GM21619 (cell line): Measurements from ENCODE around the gene RNASEL.

Experiments used
- ATAC-seq: cut with Tn5 transposase; IDR thresholded peaks from one replicate; pipeline ENCODE4 v1.9.1; 2021; ENCODE audit not compliant: unreplicated experiment

Gene RNASEL

DNA sequence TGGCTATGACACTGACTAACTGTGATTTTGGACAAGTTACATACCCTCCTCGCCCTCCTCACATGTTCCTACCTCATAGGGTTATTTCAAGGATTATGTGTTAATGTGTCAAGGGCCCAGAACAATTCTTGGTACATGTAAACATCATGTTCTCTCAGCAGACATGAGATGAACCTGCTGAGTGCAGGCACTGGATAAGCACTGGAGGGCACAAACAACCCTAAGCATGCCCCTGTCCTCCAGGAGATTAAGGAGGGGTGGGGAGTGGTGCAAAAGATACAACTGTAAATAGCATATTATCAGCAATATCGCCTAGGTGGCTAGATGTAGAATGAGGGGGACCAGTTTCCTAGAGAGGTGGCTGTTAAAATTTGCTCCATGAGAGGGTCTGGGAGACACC lies 32.9 kb upstream of the RNASEL start:
- no peak for ATAC-seq

DNA sequence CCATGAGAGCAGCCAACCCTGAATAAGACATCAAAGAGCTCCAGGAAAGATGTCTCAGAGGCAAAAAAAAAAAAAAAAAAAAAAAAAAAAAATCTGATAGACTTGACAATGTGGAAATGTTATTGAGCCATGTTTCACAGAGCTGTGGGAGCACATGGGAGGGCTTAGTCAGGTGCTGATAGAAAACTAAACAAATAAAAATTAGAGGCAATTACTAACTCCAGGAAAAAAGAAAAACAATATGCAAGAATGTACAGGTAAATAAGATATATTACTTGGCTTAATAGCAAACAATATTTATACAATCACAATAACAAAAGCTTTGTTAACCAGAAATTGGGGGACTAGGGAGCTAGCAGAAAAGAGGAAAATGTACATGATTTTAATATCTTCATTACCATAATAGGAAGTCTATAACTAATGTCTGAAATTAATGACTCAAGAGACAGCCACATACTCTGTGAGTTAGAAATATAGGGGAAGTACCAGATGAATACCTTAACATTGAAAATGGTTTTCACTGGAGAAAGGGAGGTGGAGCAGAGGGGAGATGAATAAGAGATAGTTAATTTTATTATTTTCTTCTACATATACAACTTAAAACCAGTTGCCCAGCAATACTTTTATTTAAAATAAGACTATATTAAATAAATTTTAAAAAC lies 32.0 kb upstream of the RNASEL start:
- ATAC-seq, result no peak

DNA sequence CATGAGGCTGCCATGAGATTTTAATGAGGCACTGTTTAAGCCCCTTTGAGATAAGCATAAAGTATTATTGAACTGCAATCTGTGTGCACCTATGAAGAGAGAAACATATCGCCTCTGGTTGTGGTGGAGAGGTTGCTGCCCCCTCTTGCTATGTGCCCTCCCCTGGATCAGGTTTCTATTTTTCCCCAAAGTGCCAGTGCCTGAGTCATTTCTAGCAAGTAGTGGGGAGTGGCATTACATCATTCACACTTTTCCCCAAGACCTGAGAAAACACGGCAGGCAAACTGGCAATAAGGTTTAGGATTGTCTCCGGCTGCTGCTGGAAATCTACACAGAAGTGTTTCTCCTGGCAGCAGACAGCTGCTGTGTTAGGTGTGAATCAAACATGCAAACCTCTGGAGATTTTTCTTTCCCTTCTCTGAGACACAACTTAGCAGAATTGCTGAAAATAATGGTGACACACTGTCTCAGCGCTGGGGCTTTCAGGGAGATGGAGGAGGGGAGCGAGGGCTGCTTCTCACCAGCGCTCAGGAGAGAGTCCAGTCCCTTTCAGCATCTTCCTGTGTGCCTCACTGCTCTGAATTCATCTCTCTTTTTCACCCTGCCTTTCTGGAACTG lies 28.8 kb upstream of the RNASEL start:
- ATAC-seq, result no peak

DNA sequence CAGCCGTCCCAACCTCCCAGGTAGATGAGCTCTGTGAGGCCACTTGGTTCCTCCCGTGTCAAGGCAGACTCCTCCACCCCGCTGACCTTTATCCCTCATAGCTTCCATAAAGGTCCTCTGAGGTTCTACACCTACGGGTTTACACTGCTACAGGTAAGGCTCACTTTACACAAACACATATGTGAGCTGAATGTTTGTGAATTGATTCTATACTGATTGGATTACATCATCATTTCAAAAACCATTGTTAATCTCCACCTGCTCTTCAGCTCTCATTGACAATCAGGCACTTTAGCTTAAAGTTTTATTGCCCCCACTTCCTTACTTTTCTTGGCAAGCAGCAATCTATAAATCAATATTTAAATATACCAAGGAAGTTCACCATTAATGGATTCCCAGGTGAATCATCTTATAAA lies 28.0 kb upstream of the RNASEL start:
- no peak for ATAC-seq

DNA sequence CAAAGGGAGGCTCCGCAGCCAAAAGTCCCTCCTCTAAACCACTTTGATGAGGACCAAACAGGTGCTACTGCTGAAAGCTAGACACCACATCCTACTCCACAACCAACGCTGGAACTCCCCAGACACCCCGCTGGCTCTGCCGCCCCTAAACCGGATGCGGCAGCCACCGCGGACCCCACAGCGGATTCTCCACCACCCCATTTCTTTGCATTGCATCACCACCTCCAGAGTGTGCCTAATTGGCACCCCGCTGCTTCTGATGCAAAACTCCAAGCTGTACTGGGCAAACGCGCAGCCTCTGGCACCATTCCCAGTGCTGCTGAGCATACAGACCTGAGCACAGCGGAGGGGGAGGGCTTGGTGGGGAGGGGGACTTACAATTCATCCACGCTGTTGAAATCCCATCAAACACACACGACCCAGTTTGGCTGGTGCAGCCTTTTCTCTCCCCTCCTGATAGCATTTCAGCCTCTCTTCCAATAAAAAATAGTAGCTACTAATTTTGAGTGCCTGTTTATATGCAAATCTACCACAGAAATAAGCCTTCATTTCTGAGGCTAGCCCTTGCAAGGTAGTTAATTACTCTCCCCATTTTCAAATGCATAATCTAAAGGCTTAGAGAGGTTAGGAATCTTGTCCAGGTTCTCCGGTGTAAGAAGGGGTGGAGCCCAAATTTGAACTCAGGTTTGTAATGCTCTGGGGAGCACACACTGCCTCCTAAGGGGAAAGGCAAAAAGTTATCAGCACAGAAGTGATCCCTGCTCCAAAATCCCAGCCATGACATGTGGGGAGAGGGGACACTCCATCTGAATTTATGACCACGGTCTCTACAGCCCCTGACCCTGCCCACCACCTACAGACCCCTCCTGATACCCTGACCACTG lies 27.3 kb upstream of the RNASEL start:
- peak; percentile 74 for ATAC-seq

DNA sequence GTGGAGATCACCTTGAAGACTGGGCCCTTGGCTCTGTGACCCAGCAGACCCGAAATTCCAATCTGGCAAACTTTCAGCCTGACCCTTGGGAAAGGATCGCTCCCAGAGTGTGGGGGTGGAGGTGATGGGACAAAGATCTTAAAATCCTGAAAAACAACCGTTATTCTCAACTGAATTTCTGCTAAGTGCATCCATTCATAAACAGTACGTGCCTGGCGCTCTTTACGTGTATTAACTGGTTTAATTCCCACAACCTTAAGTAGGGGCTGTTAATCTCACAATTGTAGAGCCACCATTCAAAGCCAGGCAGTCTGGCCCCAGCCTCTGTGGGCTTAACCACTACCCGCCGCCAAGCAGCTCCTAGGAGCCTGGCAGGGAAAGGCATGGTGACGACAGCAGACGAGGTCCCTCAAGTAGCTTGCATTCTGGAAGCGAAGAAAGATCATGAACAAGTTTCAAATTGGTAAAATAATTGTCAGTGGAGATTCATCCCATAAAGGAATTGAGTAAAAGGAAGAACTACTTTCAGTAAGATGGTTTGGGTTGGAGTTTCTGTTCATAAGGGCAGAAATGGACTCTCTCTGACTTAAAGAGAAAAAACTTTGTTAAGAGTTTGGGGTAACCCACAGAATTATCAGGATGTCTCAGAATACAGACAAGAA lies 26.5 kb upstream of the RNASEL start:
- peak; percentile 21 for ATAC-seq

DNA sequence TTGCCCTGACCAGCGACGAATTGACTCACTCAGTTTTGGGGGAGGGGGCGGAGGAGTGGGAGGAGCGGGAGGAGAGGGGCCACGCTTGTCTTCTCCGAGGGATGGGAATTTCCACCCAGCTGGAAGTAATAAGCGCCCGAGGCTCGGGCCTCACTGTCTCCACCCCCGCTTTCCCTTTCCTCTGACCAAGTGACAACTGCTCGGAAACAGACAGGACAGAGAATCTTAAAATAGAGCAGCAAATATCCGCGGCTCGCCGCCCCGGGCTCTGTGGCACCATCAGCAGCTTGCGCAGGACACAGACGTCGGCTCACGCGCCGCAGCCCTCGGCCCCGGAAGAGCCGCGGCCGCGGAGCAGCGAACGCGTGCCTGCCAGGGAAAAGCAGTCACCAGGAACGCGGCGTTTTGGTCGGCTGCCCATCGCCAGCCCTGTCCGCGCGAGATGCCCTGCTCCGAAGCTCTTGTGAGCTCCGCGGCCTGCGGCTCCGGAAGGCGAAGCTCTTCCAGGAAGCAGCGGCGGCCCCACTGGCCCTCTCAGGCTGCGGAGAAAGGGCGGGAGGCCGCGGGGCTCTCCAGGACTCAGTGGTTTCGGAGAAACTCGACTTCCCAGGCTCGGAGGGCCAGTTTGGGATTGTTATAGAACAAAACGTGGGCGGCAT lies 25.9 kb upstream of the RNASEL start:
- peak; percentile 37 for ATAC-seq

DNA sequence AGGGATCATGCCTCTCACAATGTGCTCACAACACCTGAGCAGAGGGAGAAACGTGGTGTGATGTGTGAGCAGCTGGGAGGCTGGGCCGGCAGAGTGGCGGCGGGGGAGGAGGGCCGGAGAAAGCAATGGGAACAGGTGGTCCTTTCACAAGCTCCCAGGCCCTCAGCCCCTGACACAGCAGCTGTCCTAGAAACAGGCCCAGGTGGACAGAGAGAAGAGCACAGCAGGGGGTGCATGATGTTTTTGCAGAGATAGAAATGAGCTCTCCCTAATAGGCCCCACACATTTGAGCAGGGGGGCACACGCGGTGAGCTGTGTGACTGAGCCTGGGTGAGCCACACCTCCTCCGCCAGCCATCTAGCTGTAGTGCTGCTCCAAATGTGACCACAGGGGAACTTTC lies 22.7 kb upstream of the RNASEL start:
- ATAC-seq, result no peak

DNA sequence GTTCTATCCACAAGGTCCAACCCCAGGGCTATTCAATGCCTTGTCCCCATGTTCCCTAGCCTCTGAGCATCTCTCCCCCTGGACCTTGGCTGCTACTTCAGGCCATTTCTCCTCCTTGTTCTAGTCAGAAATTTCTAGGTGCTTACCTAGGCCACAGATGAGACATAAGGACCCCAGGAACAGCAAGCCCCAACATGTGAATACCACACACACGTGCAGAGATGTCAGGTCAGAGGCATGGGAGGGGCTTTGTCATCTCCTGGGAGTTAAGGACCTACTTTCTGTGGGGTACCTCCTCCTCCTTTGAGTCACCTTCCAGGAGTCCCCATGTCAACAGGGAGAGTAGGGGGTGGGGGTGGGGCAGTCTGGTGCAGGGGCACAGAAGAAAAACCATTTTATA lies 22.3 kb upstream of the RNASEL start:
- no peak for ATAC-seq

DNA sequence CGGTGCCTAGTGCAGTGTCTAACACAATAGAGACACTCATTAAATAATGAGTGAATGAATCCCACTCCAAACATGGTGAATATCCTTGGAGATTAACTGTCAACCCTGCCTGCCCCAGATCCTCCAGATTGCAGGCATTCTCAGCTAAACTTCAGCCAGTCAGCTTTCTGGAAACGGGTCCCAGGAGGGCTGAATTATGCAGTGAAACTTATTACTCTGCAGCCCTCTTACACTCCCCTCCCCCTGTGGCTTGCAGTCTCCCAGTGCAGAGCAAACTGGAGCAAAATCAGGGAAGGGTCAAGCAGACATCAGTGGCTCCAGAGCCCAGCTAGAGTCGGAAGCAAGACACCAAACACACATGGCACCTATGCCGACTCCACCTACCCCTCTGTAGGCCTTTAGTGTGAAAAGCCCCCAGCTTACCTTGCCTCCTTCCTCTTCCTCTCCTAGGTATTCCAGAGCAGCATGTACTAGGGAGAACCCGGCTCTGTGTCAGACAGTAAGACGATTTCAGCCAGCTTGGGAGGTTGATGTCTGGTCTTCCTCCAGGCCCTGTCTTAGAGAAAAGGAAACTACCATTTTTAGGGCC lies 21.6 kb upstream of the RNASEL start:
- ATAC-seq, result no peak

DNA sequence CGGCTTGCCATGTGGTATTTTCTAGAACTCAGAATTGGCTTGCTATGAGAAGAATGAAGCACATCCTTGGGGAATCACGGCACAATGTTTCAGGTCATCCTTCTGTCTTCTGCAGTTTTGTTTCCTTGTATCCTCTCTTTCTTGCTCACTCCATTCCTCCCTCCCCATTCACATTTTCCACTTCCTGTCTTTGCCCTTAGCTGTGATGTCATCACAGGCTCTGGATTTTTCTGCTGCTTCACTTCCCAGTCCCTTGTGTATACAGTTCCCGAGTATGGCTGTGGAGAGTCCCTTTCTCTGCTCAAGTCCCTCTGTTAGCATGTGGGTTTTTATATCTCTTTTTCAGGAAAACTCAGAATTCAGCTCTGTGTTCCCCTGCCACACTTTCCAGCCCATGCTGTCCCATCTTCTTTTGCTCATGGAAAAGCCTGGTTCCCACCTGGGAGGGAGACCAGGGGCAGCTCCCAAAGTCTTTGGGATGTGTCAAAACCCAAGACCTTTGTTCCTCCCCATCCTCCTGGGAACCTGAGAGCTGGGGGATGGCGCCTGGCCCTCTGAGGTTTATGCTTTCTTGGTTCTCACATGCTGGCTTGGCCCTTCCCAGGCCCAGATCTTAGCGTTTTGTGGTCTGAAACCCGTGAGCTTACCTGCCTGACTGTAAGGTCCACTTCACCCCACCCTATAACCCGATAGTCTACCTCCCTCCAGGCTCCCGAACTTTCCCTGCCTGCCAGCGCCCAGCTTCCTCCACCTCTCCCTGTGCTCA lies 20.0 kb upstream of the RNASEL start:
- ATAC-seq, result no peak

DNA sequence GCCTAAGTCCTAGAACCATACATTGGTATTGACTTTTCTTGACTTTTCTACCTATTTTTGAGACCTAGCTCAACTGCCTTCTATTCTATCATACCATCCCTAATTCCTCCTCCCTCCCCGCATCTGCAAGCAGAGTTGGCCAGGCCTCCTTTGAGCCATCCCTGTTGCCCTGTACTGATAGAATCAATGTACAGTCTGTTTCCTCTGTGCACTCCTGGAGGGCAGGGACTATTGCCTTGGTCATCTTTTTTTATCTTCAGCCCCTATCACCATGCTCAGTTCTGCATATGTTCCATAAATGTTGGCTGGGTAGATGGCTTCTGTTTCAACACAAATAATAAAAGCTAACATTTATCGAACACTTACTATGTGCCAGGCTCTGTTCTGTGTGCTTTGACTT lies 19.2 kb upstream of the RNASEL start:
- ATAC-seq, result no peak

DNA sequence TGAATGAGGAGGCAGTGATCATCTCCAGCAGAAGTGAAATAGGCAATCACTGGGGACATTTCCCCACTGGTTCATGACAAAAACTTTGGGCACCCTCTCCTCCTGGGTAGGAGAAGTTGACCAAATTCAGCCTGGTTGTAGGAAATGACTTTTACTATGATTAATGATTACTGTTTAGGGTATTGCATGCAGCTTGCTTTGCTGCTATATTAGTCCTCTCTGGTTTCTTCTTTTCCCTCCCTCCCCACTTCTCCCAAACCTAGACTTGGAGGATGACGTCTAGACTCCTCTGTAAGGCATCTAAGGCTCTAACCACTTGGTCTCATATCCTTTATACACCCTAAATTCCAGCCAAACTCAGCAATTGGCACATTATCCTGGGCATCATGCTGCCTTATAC lies 18.5 kb upstream of the RNASEL start:
- ATAC-seq, result no peak

DNA sequence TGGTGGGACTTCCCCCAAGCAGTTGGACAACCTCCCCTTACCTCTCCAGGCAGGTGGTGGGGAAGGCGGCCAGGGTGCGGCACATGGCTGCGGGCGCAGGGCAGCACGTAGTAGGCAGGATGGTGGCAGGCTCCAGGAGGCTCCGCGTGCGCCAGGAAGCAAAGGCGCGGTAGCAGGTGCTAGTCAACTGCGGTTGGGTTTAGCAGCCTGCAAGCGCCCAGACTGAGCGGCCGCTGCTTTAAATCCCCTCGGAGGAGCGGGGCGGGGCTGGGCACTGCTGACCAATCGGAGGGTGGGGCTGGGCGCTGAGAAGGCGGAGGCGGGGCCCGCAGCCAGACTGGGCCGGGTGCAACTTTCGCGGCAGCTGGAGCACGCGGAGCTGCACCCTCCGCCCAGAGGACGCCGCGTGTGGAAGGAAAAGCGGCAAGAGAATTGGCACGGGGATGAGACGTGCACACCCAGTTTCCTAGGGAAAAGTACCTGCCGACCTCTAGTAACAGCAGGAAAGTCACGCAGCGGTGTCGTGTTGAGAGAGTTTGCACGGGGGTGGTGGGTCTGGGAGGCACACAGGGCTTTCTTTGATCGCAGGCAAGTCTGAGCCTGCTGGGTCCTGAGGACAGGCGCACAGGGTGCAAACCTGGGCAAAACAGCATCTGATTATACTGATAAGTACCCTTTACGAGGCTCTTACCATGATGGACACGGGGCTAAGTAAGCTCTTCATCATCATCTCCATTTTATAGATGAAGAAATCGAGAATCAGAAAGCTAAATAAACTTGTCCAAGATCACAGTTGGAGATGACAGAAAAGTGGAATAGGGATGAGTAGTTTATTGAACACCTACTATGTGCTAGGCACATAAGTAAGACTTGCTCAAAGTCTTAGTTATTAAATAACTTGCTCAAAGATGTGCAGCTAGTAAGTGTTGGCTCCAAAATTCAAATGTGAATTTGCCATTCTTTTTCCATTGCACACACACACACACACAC lies 15.4 kb upstream of the RNASEL start, which contains the start of gene RGS16:
TSS of gene RGS16 (minus strand) at position 215 of the 990 bp plus-strand sequence. CDS start at position 85, 130 bp downstream.
- peak; percentile 81 for ATAC-seq

DNA sequence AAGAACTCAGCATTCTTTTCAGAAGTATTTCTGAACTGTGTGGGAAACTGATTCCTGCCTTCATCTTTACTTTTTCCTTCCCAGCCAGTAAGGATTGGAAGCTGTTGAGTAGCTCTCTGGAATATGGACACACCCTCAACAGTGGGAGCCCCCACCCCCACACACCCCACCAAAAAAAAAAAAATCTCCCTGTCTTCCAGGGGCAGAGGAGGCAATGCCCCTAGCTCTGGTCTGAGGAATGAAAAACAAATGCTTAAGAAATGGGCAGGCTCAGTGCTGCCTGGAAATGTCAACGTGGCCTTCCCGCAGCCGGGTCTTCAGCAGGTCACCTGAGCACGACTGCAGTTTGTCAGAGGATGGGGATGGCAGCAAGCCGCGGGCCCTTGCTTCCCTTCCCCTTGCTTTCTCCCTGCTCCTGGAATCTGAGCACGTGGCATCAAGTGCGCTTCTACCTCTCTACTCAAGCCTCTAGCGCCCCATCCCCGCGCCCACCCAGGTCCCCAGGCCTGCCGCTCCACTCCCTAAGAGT lies 14.7 kb upstream of the RNASEL start:
- ATAC-seq, result peak; percentile 4

DNA sequence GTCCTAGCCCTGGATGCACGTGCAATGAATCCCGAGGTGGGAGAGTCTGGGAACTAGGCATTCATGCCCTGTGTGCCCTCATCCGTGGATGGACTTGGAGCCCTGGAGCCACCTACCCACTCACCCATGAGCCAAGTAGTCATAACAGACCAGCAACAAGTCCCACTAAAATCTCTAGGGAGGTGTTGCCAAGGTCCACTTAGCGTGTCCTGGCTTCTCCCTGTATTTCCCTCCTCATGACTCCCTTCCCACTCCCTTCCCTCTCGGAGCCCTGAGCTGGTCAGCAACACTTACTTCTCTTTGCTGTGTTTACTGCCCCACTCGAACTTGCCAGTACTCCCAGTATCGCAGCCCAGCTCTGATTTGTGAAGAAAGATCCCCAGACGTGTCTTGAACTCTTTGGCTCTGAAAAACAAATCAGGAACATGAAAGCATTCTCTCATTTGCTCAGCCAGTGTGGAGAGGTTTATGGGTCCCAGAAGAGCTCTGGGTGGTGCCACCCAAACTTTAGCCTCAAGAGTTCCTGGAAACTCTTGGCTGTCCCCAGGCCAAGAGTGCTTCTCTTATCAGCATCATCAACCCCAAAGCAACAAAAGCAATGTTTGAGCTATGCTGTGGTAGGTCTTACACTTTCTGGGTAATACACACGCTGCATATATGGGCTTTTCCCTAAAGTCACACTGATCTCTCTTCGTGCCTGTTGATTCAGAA lies 14.0 kb upstream of the RNASEL start:
- no peak for ATAC-seq

DNA sequence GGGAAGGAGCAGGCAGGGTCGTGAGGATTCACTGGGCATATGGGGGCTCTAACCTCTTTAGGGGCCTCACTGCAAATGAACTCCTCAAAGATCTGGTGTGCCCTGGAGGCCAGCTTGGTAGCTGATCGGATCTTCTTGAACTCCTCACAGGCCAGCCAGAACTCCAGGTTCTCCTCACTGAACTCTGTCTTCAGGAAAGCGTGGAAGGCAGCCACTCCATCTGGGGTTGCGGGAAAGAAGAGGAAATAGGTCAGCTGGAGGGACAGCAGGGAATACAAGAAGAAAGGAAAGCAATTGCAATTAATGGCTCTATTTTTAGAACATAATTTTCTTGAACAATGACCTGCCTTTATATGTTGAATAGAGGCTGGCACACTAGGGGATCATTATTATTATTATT lies 12.9 kb upstream of the RNASEL start:
- no peak for ATAC-seq

DNA sequence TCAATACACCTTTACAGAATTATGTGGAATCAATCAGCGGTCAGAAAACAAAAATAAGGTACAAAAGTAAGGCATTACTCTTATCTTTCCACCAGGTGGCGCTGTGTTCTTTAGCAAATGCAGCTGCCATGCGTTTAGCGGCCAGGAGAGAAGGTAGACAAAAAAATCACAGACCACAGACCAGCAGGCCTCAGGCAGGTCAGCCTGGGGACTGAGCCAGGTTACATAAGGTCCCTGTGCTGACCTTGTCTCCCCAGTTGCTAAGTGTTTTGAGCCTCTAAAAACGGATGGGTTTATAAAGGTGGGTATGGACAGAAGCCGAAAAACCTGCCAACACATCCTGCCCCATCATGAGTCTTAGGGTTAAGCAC lies 12.3 kb upstream of the RNASEL start:
- peak; percentile 27 for ATAC-seq
